ENCODE measurements around the gene ZCCHC14.

The ZCCHC14 gene

GRCh38 chr16:87469169-87469568, 23.7 kb downstream of the ZCCHC14 start:
- intact Hi-C loops (cut with micrococcal nuclease), result no loop called here
- Mint-ChIP-seq H3K36me3 (ENCODE audit: low read depth) (peaks cover 14% of the 10 kb centered on the region), H3K9me3 (no peaks in the 10 kb centered on the region), H3K27ac (no peak overlapping the region), H3K4me3 (no peak overlapping the region), H3K27me3 (no peaks in the 10 kb centered on the region), H3K4me1 (ENCODE audit: low read depth) (peaks cover 27% of the 10 kb centered on the region)

DNA sequence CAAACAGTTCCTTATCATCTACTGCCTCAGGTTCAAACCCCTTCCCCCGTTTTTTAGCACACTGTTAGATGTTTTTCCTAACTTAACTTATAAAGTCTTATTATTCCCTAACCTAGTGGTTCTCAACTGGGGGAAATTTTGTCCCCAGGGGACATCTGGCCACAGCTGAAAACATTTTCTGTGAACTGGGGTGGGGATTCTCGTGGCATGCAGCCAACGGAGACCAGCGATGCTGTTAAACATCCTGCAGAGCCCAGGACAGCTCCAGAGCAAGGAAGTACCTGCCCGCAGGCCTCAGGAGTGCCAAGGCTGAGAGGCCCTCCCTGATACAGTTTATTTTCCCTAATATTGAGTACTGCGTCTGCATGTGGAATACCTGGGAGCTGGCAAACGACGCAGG, 24.3 kb downstream of the ZCCHC14 start:
- H3K27me3 Mint-ChIP-seq, result no peaks in the 10 kb centered on the region
- no peaks in the 10 kb centered on the region for H3K9me3 Mint-ChIP-seq
- H3K4me3 Mint-ChIP-seq, result no peak overlapping the region
- peaks cover 12% of the 10 kb centered on the region for H3K36me3 Mint-ChIP-seq (ENCODE audit: low read depth)
- no peak overlapping the region for H3K27ac Mint-ChIP-seq
- intact Hi-C loops (cut with micrococcal nuclease), result no loop called here
- peaks cover 33% of the 10 kb centered on the region for H3K4me1 Mint-ChIP-seq (ENCODE audit: low read depth)

GRCh38 chr16:87466975-87467501, 25.8 kb downstream of the ZCCHC14 start:
- peaks cover 5% of the 10 kb centered on the region for H3K36me3 Mint-ChIP-seq (ENCODE audit: low read depth)
- intact Hi-C loops (cut with micrococcal nuclease), result no loop called here
- H3K4me3 Mint-ChIP-seq, result no peak overlapping the region
- H3K9me3 Mint-ChIP-seq, result no peaks in the 10 kb centered on the region
- H3K27me3 Mint-ChIP-seq, result no peaks in the 10 kb centered on the region
- H3K4me1 Mint-ChIP-seq (ENCODE audit: low read depth), result peaks cover 45% of the 10 kb centered on the region
- no peak overlapping the region for H3K27ac Mint-ChIP-seq

GRCh38 chr16:87465879-87466278, 26.9 kb downstream of the ZCCHC14 start:
- Mint-ChIP-seq H3K27ac (peak overlapping the region; percentile 96), H3K9me3 (no peaks in the 10 kb centered on the region), H3K27me3 (no peaks in the 10 kb centered on the region), H3K4me3 (no peak overlapping the region), H3K4me1 (ENCODE audit: low read depth) (peaks cover 51% of the 10 kb centered on the region), H3K36me3 (ENCODE audit: low read depth) (peaks cover 5% of the 10 kb centered on the region)
- intact Hi-C loops (cut with micrococcal nuclease), result loop anchor here (2.0 kb wide), 1 partner anchor 27 kb away; the partner anchor contains the start of gene ZCCHC14

DNA sequence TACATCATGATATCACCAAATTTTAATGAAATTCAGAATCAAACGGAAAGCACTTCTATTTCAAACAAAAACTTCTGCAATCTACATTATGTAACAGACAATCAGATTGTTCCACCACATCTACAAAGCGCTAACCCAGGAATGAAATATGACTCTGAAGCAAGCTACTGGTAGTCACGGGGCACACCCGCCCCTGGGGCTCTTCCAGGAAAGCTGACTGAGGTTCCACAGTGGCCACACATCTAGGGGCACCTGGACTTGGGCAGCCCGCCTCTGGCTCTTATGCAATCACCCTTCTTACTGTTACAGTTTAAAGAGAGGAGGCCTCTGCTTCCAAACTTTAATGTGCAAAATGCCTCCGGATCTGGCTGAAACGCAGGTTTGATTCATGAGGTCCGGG, 27.5 kb downstream of the ZCCHC14 start:
- H3K27ac Mint-ChIP-seq, result peak overlapping the region; percentile 96
- no peaks in the 10 kb centered on the region for H3K27me3 Mint-ChIP-seq
- H3K36me3 Mint-ChIP-seq (ENCODE audit: low read depth), result peaks cover 7% of the 10 kb centered on the region
- H3K4me3 Mint-ChIP-seq, result peak overlapping the region; percentile 69
- peaks cover 51% of the 10 kb centered on the region for H3K4me1 Mint-ChIP-seq (ENCODE audit: low read depth)
- H3K9me3 Mint-ChIP-seq, result no peaks in the 10 kb centered on the region
- intact Hi-C loops (cut with micrococcal nuclease), result loop anchor here (2.0 kb wide), 1 partner anchor 27 kb away; the partner anchor contains the start of gene ZCCHC14

DNA sequence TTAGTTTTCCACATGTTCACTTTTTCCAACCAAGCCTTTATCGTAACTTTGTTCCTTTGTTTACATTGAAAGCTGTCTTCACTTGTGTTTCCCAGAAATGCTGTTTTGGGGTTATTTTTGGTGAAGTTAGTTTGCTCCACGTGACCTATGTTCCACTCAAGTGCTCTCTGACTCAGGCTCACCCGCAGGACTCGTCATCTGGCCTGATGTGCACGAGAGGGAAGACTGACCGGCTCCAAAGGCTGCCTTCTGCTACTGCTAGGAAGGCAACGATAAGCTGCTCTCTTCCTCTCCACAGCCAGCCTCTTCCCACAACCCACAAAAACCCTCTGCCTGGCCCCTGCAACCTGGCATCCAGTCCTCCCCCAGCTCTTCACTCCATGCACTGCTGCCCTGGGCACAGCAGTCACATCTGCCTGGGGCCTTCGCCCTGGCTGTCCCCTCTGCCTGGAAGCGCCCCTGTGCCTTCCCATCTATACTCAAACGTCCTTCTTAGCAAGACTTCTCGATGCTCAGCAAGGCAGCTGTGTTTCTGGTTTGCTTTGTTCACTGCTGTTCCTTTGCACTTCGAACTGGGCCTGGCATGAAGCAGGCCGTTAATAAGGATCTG, 28.0 kb downstream of the ZCCHC14 start:
- Mint-ChIP-seq H3K4me1 (ENCODE audit: low read depth) (peaks cover 51% of the 10 kb centered on the region), H3K36me3 (ENCODE audit: low read depth) (peaks cover 10% of the 10 kb centered on the region), H3K4me3 (peak overlapping the region; percentile 69), H3K27me3 (no peaks in the 10 kb centered on the region), H3K27ac (peak overlapping the region; percentile 96), H3K9me3 (no peaks in the 10 kb centered on the region)
- intact Hi-C loops (cut with micrococcal nuclease), result loop anchor here (2.0 kb wide), 1 partner anchor 28 kb away; the partner anchor contains the start of gene ZCCHC14

DNA sequence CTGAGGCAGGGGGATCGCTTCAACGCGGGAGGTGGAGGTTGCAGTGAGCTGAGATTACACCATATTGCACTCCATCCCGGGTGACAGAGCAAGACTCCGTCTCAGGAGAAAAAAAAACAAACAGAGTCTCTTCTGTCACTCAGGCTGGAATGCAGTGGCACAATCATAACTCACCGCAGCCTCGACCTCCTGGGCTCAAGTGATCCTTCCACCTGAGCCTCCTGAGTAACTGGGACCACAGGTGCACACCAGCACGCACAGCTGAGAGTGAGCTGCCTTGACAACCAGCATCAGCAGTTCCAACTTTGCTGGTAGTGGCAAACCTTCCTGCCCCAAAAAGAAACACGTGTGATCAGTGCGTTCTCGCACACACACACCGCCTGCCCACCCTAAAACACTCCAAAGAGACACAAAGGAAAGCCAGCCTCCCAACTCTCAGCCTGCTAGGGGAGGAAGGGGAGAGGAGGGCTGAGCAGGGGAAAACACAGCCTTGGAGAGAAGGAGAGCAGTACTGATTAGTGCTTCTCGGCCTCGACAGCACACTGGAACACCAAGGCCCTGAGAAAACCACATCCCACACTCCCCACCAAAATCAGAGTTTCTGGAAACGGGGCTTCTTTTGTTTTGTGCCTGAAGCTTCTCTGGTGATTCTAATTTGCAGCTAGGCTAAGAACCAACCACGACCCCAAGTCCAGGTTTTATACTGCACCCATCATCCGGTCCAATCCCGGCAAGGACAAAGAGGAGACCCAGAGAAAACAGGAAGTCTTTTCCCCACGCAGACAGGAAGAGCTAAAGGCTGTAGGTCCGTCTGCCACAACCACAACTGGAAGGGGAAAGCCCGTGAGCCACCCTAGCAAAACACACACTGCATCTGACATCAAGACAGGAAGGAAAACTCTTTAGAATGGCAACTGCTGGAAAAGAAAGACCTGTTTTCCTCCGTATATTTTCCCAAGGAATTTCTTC, 28.8 kb downstream of the ZCCHC14 start:
- H3K36me3 Mint-ChIP-seq (ENCODE audit: low read depth), result peaks cover 15% of the 10 kb centered on the region
- H3K4me1 Mint-ChIP-seq (ENCODE audit: low read depth), result peaks cover 51% of the 10 kb centered on the region
- intact Hi-C loops (cut with micrococcal nuclease), result loop anchor here (2.0 kb wide), 1 partner anchor 29 kb away; the partner anchor contains the start of gene ZCCHC14
- H3K27me3 Mint-ChIP-seq, result no peaks in the 10 kb centered on the region
- H3K4me3 Mint-ChIP-seq, result peak overlapping the region; percentile 69
- peak overlapping the region; percentile 96 for H3K27ac Mint-ChIP-seq
- no peaks in the 10 kb centered on the region for H3K9me3 Mint-ChIP-seq

DNA sequence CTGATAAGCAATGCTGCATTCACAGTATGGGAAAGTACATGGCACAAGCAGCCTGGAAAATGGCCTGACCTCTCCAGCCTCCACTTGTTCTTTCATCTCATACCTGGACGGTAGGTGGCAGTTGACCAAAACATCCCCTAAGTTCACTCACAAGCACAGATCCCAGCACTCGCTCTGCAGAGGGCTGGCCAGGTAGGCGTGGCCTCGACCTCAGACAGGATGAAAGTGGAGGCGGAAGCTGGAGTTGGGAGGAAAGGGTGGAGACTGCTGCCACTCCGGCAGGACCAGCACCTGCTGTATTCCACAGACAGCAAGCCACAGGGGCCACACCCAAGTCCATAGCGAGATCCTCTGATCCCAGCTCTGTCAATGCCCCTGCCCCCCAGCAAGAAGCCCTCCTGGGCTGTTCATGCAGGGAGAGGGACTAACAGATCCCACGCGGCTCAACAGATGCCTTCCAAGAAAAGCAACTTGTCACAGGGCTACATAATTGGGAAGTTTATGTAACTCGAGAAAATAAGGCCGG, 31.3 kb downstream of the ZCCHC14 start:
- Mint-ChIP-seq H3K4me1 (ENCODE audit: low read depth) (peaks cover 46% of the 10 kb centered on the region), H3K9me3 (no peaks in the 10 kb centered on the region), H3K4me3 (peak overlapping the region; percentile 23), H3K36me3 (ENCODE audit: low read depth) (peaks cover 37% of the 10 kb centered on the region), H3K27ac (peak overlapping the region; percentile 52), H3K27me3 (no peaks in the 10 kb centered on the region)
- intact Hi-C loops (cut with micrococcal nuclease), result no loop called here

DNA sequence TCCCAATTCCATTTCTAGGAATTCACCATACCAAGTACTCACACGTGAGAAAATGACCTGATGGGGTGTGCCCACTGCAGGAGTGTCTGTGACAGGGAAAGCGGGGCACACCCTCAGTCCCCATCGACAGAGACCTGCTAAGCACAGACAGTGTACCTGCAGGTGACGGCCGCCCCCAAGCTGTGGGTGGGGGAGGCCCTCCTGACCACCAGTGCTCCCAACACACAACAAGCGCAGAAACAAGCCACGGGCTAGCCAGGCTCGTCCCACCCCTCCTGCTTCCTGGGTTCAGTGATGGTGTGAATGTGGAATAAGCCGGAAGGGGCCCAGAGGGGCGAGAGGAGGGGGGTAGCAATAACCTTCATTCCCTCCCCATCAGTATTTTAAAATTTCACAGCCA, 31.9 kb downstream of the ZCCHC14 start:
- no peaks in the 10 kb centered on the region for H3K27me3 Mint-ChIP-seq
- H3K36me3 Mint-ChIP-seq (ENCODE audit: low read depth), result peaks cover 39% of the 10 kb centered on the region
- H3K4me3 Mint-ChIP-seq, result no peak overlapping the region
- H3K9me3 Mint-ChIP-seq, result no peaks in the 10 kb centered on the region
- H3K4me1 Mint-ChIP-seq (ENCODE audit: low read depth), result peaks cover 40% of the 10 kb centered on the region
- intact Hi-C loops (cut with micrococcal nuclease), result no loop called here
- no peak overlapping the region for H3K27ac Mint-ChIP-seq

DNA sequence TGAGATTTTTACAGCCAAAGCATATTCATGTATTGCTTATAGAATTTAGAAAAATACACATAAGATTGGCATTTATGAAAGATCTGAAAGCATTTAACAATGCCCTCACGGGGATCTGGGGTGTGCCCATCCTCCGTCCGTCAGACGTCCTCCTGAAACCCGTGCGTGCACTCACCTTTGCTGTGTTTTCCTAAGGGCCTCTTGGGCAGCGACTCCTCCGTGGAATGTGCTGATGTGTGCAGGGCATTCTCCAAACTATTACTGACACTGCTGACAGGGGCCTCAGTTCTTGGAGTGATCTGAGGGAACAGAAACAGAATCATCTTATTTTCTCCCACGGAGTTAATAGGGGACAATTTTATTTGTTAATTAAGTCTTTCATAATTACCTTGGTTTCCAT, 33.0 kb downstream of the ZCCHC14 start:
- Mint-ChIP-seq H3K4me3 (no peak overlapping the region), H3K36me3 (ENCODE audit: low read depth) (peaks cover 50% of the 10 kb centered on the region), H3K4me1 (ENCODE audit: low read depth) (peaks cover 30% of the 10 kb centered on the region), H3K9me3 (no peaks in the 10 kb centered on the region), H3K27me3 (no peaks in the 10 kb centered on the region), H3K27ac (no peak overlapping the region)
- intact Hi-C loops (cut with micrococcal nuclease), result no loop called here

GRCh38 chr16:87459027-87459426, 33.8 kb downstream of the ZCCHC14 start:
- Mint-ChIP-seq H3K27me3 (no peaks in the 10 kb centered on the region), H3K9me3 (no peaks in the 10 kb centered on the region), H3K4me3 (no peak overlapping the region), H3K27ac (no peak overlapping the region), H3K4me1 (ENCODE audit: low read depth) (peaks cover 27% of the 10 kb centered on the region), H3K36me3 (ENCODE audit: low read depth) (peaks cover 55% of the 10 kb centered on the region)
- intact Hi-C loops (cut with micrococcal nuclease), result no loop called here

GRCh38 chr16:87458424-87458915, 34.4 kb downstream of the ZCCHC14 start:
- Mint-ChIP-seq H3K27me3 (no peaks in the 10 kb centered on the region), H3K9me3 (no peaks in the 10 kb centered on the region), H3K27ac (no peak overlapping the region), H3K36me3 (ENCODE audit: low read depth) (peaks cover 61% of the 10 kb centered on the region), H3K4me3 (no peak overlapping the region), H3K4me1 (ENCODE audit: low read depth) (peaks cover 25% of the 10 kb centered on the region)
- intact Hi-C loops (cut with micrococcal nuclease), result no loop called here

- Mint-ChIP-seq H3K4me1 (ENCODE audit: low read depth) (peaks cover 20% of the 10 kb centered on the region), H3K27ac (no peak overlapping the region), H3K9me3 (no peaks in the 10 kb centered on the region), H3K4me3 (no peak overlapping the region), H3K27me3 (no peaks in the 10 kb centered on the region), H3K36me3 (ENCODE audit: low read depth) (peaks cover 67% of the 10 kb centered on the region)
- intact Hi-C loops (cut with micrococcal nuclease), result no loop called here
Observed at GRCh38 chr16:87457709-87458423, 35.0 kb downstream of the ZCCHC14 start.

Data from dendritic cell treated with granulocyte-macrophage colony-stimulating factor and Interleukin-4, amounts not matched to agents 40 ng/mL and 50 ng/mL, for 4 days (primary cell).